HG02678 (cell line): Measurements from ENCODE around the gene CYB561.
"Not testable (repeated sequence)": the region's sequence is repeated elsewhere in the genome, so short reads cannot be mapped to it uniquely, and the experiment has no call there.

ENCODE experiments used
- ATAC-seq: cut with Tn5 transposase; IDR thresholded peaks from one replicate; pipeline ENCODE4 v1.9.1; 2021; ENCODE audit warnings: mild to moderate bottlenecking, moderate library complexity; ENCODE audit not compliant: unreplicated experiment

The CYB561 gene

DNA sequence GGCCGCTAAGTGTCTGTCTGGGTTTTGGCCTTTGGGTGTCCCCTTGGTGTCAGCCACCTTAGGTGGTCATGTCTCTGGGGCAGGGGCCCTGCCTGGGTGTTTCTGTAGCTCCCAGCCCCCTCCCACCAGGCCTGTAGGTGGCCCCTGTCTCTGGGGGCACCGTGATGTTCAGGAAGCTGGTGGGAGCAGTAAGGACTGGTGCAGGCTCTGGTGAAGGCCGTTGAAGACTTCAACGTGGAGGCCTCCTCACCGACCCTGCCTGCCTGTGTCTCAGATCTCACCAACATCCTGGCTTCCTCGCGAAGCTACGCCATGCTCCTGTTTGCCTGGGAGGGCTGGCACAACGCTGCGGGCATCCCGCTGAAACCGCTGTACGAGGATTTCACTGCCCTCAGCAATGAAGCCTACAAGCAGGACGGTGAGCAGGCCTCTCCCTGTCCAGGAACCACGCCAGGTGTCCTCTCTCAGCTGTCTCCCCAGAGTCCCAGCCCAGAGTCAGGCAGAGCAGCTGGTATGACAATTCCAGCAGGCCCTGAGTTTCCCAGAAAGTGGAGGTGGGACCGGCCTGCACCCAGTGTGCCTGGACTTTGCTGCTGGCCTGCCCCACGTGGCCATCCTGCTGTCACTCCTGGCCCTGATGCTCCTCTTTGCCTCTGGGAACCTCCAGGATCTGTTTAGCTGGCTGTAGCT is 33.5 kb upstream of the CYB561 start:
- ATAC-seq, result no peak

DNA sequence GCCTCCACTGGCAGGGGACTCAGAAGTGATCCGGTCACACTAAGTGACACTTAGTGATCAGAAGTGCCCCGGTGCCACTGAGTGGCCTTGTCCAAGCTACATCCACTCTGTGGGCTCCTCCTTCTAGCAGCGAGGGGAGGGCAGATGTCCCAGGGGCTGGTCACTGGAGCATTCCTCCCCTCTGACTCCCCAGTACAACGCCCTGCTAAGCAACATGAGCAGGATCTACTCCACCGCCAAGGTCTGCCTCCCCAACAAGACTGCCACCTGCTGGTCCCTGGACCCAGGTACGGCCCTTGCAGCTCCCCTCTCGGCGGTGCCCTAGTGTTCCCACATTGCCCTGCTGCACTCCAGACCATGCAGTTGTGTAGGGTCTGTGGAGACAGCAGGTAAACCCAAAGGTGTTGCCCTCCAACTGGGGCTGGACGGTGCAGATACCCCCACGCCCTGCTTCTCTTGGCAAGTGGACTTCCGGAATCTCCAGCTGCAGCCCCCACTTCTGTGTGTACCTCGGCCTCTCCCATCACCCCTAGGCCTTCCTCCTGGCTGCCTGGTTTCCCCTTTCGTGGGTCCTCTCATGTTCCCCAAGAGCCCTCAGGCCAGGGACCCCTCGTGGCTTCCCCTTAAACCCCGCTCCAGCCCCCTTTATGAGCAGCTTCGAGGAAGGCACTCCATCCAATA is 32.8 kb upstream of the CYB561 start:
- ATAC-seq, result peak; percentile 73

DNA sequence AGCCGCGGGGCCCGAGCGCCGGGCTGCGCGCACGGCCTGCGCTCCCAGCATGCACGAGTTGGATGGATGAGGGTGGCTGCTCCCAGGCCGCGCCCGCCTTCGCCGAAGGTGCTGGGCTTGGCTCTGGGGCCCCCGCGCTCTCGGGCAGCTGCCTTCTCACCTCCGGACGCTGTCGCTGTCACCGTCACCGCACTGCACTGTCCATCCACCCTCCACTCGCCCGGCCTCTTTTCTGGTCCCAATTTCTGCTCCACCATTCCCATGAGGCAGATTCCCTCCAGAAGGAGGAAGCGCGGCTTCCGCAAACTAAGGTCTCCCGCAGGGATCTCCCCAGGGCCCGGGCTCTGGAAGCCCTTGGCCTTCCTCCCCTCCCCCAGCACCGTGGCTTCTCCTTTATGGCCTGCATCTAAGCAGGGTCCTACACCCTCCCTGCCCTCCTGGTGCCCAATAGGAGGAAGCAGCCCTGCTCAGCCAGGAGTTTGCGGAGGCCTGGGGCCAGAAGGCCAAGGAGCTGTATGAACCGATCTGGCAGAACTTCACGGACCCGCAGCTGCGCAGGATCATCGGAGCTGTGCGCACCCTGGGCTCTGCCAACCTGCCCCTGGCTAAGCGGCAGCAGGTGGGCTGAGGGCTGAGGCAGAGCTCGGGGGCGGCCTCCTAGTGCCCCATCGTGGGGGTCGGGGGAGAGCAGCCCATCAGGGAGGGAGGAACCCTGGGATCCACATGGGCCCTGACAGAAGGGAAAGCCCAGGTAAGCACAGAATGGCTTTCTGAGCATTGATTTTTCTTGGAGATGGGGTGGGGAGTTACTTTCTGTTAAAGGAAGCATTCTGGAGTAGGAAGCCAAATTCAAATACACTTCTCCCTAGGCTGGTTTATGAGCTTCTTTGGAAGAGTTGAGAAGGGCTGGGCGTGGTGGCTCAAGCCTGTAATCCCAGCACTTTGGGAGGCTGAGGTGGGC is 31.7 kb upstream of the CYB561 start:
- no peak for ATAC-seq

DNA sequence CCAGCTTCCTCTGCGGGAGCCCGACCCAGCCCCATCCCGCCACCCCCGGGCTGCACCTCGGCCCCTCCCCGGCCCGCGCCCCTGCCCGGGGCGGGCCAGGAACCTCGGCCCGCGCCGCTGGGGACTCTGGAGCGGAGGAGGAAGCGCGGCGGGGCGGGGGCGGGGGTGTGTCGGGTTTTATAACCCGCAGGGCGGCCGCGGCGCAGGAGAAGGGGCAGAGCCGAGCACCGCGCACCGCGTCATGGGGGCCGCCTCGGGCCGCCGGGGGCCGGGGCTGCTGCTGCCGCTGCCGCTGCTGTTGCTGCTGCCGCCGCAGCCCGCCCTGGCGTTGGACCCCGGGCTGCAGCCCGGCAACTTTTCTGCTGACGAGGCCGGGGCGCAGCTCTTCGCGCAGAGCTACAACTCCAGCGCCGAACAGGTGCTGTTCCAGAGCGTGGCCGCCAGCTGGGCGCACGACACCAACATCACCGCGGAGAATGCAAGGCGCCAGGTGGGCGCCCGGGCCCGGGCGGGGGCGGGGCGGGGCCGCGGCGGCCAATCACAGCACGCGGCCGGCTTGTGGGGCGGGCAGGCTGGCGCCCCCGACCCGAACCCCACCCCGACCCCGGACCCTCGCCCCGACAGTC is 30.9 kb upstream of the CYB561 start, which contains the start of gene ACE:
TSS of gene ACE (plus strand) at position 208 of the 626 bp plus-strand sequence. CDS start at position 242, 34 bp downstream.
- peak; percentile 49 for ATAC-seq

DNA sequence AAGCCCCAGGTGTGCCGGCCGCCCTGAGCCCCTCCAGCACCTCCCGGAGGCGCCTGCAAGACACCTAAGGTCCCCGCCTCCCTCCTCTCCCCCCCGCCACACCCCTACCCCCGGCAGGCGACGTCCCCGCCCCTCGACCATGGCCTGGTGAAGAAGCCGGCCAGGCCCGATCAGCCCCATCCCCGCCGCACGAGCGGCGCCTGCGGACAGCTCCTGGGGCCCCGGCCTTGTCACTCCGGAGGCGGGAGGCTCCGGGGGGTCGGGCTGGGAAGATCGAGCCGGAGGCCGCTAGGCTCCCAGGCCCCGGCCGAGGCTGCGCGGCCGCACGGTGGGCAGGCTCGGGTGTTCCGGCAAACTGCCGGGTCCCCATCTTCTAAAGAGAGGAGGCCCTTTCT is 30.4 kb upstream of the CYB561 start:
- ATAC-seq, result peak; percentile 6

DNA sequence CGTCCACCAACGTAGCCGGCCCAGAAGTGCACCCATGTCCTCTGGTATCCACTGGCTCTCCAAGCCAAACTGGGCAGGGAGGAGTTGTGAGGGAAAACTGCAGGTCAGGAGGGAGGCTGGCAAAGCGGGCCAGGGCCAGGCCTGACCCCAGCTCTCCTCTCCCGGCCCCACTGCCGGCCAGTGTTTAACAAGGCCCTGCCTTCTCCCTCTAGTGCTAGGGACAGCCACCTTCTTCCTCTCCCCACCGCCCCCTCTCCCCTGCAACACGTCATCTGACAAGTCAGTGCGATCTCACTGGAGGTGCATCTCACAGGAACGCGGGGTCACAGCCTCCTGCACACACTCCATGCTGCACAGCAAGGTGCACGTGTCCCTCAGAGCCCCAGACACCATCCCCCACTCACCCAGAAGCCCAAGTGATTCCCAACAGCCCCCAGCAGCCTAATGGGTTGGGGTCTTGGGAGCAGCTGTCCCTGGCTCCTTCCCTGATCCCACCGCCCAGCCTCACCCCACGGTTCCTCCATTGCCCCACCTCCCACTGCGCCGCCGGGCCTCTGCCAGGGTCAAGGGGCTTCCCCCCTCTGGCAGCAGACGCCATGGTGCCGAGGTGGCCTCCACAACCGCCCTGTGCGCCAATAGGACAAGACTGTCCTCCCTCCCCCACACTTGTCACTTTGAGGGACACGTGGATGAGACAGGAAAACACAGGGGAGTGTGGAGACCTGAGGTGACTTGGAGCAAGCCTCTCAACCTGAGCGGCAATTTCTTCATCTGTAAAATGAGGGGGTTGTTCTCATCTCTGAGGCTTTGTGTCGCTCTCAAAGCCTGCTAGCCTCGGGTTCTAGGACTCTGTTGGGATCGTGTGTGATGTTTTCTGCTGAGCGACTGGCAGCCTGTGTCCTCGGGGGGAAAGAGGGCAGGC is 29.6 kb upstream of the CYB561 start:
- no peak for ATAC-seq

DNA sequence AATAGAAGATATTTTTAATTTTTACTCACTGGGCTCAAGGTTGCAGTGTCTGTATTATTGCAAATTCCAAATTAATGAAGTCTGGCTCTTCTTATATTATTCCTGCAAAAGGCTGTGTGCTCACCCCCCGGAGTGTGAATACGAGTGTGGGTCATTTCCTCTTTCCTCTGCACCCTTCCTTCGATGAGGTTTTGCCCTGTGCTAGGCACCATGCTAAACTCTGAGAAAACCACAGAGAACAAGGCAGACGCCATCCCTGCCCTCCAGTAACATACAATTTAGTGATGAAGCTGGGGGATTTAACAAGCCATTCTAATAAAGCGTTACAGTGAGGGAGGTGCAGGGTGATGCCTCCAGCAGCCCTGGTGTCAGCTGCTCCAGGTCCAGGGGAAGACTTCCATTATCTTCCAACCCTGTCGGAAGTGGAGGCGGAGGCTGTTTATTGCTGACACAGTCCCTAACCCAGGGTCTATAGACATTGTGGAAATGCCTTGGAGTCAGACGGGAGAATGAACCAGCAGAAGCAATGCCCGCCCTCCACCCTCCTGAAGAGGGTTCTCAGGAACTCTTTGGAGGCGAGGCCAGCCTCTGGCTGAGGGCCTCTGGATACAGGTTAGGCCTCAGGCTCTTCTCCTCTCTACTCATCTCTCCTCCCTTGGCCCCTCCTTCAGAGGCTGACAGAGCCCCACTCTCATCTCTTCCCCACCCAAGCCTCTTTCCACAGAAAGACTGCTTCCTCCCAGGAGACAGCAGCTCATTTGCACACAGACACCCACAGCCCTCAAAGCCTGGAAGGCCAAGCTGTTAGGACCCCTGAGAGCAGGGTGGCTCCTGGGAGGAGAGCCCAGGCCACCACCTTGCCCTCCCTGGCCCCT is 28.7 kb upstream of the CYB561 start:
- no peak for ATAC-seq

DNA sequence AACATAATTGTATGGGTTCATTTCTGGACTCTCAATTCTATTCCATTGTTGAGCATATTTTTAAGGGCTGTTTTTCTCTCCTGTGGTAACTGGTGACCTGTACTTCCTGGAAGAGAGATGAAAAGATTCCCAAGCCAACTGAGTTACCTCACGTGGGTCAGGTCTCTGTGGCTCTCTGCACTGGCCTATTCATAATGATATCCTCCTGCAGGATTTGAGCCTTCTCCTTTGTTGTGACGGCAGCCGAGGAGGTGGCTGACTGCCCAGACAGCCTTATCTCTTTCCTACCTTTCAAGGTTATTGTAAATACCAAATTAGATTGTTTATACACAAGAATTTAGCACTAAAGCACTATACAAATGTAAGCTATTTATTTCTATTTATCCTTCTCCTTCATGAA is 28.1 kb upstream of the CYB561 start:
- ATAC-seq, result no peak

DNA sequence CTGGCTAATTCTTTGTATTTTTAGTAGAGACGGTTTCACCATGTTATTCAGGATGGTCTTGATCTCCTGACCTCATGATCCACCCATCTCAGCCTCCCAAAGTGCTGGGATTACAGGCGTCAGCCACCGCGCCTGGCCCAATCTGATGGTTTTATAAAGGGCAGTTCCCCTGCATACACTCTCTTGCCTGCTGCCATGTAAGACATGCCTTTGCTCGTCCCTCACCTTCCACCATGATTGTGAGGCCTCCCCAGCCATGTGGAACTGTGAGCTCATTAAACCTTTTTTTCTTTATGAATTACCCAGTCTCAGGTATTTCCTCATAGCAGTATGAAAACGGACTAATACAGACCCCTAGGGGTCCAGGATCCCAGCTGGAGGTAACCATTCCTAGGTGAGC is 22.0 kb upstream of the CYB561 start:
- ATAC-seq, result not testable (repeated sequence)

DNA sequence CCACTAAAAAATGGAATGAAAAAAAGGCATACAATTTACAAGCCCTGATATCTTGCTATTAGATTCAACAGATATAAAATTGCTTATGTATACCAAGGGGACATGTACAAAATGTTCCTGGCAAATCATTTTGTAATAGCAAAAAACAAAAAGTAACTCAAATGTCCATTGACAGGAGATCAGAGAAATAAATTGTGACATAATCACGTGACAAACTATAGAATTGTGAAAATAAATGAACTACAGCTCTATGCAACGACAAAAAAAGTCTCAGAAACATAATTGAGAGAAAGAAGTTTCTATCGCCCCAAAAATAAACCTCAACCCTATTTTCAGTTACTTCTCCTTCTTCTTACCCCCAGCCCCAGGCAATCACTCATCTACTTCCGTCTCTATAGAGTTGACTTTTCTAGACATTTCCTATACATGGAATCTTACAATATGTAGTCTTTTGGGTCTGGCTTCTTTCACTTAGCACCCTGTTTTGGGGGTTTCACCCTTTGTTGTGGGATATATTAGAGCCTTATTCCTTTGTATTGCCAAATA is 18.7 kb upstream of the CYB561 start:
- ATAC-seq, result no peak

DNA sequence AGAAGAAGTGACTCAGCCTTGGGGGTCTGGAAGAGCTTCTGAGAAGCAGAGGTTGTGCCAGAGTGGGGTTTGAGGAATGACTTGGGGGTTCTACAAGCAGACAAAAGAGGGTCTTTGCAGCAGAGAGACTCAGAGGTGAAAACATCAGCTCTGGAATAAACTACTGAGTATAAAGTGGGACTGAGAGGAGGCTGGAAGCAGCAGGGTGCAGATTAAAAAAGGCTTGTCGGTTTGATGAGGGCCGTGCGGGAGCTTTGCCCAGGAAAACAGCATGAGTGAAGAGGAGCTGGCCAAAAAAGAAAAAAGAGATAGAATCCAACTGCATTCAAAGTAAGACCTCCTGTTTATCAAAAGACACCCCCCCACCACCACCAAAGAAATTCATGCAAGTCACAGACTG is 17.7 kb upstream of the CYB561 start:
- ATAC-seq, result no peak

DNA sequence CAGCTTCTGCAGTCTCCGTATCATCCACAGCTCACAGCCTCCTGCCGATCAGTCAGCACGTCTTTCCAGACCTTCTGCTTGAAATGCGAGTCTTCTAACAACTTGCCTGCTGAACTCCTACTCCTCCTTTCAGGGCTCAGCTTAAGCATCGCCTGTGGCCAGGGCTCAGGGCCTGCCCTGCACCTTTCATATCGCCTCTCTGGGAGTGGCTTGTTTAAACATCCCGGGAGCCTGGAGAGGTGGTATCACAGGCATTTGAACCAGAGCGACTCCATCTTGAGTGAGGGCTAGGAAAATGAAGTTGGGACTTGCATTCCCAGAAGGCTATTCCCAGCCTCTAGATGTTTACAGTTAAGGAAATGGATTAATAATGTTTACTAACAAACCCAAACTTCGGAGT is 13.9 kb upstream of the CYB561 start:
- ATAC-seq, result no peak

DNA sequence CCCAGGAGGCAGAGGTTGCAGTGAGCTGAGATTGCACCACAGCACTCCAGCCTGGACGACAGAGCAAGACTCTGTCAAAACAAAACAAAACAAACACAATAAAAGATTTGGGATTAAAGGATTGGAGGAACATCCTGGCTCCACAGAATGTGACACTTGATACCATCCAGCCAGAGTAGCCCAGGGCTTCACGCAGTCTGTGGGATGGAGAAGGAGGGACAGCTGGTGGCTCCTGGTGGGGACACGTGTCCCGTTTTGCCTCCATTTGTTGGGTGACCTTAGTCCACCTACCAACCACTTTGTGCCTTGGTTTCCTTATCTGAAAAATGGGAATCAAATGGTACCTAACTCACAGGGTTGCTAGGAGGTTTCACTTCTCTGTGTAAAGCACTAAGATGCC is 12.4 kb upstream of the CYB561 start:
- ATAC-seq, result no peak

DNA sequence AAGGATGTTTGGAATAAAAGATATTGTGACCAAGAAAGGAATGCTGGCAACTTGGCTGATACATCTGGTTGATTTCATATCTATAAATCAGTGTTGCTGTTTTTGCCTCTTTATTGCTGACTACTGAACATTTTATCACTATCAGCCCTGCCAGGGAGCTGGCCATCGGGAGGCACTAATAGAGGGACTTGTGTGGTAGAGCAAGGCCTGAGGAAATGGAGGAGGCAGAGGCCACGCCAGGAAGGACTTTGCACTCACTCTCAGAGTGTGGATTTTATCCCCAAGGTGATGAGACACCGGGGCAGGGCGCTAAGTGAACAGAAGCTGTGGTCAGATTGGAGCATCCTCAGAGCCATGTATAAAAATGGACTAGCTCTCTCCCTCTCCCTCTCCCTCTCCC is 9.3 kb upstream of the CYB561 start:
- ATAC-seq, result no peak

DNA sequence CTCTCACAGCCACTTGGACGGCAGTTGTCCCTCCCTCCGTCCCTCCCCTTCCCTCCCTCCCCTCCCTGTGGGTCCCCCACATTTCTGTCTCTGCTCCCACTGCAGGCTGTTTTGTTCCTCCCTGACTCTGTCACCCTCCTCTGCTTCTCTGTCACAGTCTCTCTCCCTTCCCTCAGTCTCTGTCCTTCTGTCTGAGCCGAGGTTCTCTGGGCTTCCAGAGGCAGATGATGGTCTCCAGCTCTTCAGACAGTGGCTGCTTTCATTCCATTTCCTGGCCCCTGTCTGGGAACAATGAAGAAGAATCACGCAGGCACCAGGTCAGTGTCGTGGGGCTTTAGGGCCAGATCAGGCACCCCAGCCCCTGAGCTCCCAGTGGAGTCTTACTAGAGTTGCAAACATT is 8.8 kb upstream of the CYB561 start:
- no peak for ATAC-seq

DNA sequence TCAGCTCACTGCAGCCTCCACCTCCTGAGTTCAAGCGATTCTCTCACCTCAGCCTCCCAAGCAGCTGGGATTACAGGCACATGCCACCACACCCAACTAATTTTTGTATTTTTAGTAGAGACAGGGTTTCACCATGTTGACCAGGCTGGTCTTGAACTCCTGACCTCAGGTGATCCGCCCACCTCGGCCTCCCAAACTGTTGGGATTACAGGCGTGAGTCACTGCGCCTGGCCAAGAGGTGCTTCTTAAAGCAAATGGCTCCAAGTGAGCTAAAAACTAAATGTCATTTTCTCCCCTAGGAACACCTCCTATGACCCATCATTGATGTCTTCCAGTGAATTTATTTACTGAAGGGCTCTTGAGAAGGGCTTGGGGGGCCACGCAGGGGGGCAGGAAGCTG is 8.3 kb upstream of the CYB561 start:
- ATAC-seq, result not testable (repeated sequence)

DNA sequence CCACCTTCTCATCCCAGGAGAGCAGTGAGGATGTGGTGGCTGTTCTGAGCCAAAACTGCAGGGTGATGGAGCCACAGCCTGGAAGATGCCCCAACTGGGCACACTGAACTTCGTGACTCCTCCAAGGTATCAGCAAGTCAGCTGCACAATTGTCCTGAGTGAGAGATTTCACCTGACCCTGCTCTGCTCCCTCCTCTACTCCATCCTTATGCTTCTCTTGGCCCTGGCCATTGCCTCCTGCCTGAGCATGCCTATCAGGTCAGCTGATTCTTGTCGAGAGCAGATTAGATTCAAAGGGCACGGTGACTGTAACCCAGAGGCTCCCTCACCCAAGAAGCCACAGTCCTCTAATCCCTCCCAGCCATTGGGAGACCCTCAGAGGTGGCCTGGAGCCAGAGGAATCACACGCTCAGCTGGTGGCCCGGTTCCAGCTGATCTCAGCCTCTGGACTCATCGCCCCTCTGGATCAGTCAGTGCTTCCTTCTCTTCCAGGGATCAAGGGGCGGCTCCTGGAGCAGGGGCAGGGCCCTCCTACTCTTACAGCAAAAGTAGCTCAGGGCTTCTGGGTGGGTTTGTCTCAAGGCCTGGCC is 7.0 kb upstream of the CYB561 start:
- no peak for ATAC-seq
